HG03064 (cell line): ENCODE results near the gene PERM1.
"Not testable (repeated sequence)": the region's sequence is repeated elsewhere in the genome, so short reads cannot be mapped to it uniquely, and the experiment has no call there.

ENCODE experiments used
- ATAC-seq: cut with Tn5 transposase; IDR thresholded peaks from one replicate; pipeline ENCODE4 v1.9.1; 2021; ENCODE audit warnings: low read depth; ENCODE audit not compliant: unreplicated experiment

The PERM1 gene

GRCh38 chr1:978835-979743 lies 2.8 kb downstream of the PERM1 start:
- ATAC-seq = no peak

GRCh38 chr1:978069-978834 lies 3.6 kb downstream of the PERM1 start:
- no peak for ATAC-seq

DNA sequence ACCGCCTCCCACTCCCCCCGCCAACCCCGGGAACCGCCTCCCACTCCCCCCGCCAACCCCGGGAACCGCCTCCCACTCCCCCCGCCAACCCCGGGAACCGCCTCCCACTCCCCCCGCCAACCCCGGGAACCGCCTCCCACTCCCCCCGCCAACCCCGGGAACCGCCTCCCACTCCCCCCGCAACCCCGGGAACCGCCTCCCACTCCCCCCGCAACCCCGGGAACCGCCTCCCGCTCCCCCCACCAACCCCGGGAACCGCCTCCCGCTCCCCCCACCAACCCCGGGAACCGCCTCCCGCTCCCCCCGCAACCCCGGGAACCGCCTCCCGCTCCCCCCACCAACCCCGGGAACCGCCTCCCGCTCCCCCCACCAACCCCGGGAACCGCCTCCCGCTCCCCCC lies 5.1 kb downstream of the PERM1 start:
- ATAC-seq = not testable (repeated sequence)

DNA sequence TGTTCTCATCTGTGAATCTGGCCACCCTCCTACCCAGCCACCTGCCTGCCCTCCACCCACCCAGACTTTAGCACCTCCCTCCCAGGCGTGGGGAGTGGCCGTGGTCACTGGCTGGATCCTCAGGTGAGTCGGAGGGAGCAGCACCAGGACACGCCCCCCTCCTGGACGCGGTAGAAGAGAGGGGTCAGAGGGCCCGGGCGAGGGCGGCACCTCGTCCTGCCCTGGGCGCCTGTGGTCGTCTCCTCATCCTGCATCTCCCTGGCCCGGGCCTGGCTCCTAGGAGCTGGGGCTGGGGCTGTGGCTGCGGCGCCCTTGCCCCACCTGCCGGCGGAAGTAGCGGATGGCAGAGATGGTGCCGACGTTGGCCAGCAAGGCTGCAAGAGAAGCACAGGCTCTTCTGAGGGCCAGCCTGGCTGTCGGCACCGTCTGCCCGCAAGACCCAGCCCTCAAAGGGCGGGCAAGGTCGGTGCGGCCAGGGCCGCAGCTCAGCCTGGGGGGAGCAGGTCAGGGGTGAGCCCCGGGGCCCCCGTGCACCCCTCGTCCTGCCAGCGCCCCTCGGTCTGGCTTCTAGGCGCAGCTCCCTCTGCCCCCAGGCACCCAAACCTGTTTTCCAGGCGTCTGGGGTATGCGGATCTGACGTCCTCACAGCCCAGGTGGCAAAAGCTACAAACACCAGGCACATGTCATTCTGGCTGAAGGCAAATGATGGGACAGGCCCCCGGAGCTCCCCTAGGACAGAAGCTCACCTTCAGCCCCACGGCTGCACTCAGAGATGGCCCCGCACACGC lies 5.8 kb downstream of the PERM1 start:
- no peak for ATAC-seq

DNA sequence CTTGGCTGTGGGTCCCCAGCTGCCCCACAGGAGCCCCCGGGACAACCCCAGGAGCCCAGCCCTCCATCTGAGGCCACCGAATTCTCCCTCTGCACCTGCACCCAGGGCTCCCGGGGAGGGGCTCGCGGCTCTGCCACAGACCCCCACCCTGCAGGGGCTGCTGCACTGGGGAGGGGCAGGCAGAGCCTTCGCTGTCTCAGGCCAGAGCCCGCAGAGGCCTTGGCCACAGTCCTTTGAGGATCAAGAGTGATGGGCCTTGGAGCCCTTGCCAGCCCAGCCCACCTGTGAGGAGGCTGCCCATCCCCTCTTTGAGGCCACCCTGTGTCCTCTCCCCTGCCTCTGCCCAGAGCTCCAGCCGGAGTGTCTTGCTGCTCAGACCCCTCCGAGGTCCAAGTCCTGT lies 6.5 kb downstream of the PERM1 start:
- no peak for ATAC-seq

- ATAC-seq = no peak
Measured at GRCh38 chr1:974687-975328, 7.1 kb downstream of the PERM1 start.

DNA sequence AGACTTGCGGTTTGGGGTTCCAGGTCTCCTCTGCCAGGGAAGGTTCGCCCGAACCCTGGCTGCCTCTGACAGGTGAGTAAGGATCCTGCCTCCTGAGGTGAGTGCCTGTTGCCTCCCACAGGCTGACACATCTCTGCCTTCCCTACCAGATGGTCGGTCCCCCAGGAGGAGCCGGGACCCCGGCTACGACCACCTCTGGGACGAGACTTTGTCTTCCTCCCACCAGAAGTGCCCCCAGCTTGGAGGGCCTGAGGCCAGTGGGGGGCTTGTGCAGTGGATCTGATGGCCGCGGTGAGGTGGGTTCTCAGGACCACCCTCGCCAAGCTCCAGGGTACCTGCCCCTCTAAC lies 7.6 kb downstream of the PERM1 start:
- ATAC-seq = no peak

- ATAC-seq = no peak
Measured at GRCh38 chr1:973459-974292, 8.2 kb downstream of the PERM1 start.

DNA sequence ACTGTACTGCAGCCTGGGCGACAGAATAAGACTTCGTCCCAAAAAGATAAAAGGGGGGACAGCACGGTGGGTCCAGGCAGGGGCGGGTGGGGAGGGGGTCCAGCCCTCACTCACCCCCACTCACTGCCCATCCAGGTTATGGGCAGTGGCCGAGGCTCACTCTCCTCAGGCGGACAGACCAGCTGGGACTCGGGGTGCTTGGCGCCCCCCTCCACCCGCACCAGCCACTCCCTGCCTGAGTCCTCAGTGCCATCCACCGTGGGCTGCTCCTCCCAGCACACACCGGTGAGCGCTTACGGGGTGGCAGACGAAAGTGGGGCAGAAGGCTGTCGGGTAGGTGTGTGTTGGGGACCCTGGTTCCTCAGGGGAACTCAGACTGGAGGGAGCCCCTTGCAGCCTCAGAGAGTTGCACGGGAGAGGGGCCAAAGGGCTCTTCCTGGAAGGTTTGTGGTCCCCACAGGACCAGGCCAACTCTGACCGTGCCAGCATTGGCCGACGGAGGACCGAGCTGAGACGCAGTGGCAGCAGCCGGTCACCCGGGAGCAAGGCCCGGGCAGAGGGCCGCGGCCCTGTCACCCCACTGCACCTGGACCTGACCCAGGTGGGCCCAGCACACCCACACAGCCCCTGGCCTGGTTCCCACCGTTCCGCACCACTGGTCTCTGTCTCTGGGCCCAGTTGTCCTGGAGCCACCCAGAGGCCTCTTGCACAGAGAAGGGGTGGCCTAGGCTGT lies 9.0 kb downstream of the PERM1 start:
- no peak for ATAC-seq

GRCh38 chr1:971751-972506 lies 10.0 kb downstream of the PERM1 start:
- ATAC-seq = no peak

- ATAC-seq = no peak
Measured at GRCh38 chr1:970973-971730, 10.7 kb downstream of the PERM1 start.

DNA sequence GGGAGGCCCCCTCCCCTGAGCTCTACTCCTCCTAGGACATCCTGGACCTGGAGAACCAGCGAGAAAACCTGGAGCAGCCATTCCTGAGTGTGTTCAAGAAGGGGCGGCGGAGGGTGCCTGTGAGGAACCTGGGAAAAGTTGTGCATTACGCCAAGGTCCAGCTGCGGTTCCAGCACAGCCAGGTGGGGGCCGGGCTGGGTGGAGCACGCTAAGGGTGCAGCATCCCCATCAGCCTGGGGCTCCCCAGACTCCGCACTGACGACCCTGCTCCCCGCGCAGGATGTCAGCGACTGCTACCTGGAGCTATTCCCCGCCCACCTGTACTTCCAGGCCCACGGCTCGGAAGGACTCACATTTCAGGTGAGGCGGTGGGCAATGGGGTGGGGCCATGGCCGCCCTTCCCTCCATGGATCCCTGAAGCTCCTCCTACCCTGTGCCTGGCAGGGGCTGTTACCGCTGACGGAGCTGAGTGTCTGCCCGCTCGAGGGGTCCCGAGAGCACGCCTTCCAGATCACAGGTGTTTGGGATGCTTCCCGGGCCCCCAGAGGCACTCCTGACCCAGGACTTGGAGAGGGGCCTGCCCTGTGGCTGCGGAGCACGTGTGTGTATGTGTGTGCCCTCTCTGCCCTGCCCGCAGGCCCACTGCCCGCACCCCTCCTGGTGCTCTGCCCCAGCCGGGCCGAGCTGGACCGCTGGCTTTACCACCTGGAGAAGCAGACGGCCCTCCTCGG lies 11.5 kb downstream of the PERM1 start:
- no peak for ATAC-seq

DNA sequence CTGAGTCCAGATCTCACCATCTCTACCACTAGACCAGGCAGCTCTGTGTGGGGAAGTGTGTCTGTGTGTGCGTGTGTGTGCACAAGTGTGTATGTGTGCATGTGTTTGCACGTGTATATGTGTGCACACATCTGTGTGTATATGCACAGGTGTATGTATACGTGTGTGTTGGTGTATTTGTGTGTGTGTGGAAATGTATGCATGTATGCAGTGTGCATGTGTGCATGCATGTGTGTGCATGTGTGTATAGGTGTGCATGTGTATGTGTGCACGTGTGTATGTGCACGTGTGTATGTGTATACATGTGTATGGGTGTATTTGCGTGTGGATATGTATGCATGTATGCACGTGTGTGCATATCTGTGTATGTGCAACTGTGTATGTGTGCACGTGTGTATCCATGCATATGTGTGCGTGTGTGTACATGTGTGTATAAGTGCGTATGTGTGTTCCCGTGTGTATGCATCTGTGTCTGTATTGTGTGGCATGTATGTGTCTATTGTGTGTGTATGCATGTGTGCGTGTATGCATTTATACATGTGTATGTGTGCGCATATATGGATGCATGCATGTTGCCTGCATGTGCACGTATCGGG lies 12.5 kb downstream of the PERM1 start:
- ATAC-seq = no peak

- no peak for ATAC-seq
Measured at GRCh38 chr1:967466-968343, 14.2 kb downstream of the PERM1 start.

DNA sequence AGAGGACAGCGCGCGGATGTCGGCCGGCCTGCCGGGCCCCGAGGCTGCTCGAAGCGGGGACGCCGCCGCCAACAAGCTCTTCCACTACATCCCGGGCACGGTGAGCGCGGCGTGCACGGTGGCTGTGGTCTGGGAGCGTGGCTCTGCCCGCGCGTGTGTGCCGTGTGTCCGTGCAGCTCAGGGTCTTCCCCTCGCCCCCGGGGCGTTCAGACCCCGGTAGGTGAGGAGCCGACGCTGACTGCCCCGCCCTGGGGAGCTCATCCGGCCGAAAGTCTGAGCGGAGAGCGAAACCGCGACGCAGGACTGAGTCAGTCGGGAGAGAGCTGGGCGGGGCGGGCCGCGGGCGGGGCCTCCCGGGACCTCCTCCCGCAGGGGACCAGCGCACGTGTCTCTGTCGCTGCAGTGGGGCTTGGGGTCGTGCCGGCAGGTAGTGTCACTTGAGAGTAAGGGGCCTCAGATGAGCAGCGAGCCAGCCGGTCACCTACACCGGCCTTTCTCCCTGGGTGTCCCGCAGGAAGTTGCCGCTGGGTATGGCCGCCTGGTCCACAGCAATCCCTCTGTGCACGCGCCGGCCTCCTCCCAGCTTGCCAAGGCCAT lies 15.1 kb downstream of the PERM1 start:
- peak; percentile 60 for ATAC-seq
